GM19328 (cell line): ENCODE measurements around the gene TAT.

ENCODE experiments used
- ATAC-seq: cut with Tn5 transposase; IDR thresholded peaks from one replicate; pipeline ENCODE4 v1.9.1; 2021; ENCODE audit warnings: mild to moderate bottlenecking, moderate library complexity; ENCODE audit not compliant: unreplicated experiment

TAT gene

DNA sequence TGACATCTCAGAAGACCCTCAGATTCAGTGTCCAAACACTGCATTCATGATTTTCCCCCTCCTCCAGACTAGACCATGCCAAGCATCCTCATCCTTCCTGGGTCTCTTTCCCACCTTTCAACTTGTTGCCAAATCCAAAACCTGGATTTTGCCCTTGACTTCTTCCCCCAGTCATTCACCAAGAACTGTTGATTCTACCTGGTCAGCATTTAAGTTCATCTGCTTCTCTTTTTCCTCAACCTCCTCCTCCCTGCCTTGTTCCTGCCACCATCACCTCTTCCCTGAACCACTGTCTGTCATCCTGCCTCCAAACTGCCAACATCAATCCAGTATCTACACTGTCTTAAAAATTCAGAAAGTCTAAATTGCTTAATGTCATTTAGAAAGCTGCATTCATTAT is 29.7 kb downstream of the TAT start:
- no peak for ATAC-seq

DNA sequence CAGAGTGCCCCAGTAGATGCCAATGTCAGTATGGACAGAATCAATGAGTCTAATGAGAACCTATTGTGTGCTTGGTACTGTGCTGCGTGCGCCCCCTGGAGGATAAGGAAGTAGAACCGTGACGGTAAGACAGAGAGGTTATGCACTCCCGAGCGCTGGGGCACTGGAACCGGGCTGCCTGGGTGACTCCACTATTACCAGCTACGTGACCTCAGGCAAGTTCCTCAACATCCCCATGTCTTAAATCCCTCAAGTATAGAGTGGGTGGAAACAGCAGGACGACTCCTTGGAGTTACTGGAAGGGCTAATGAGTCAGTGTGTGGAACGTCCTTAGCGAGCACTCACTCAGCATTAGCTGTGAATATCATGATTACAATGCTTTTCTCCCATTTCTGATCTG is 34.5 kb downstream of the TAT start:
- peak; percentile 58 for ATAC-seq

DNA sequence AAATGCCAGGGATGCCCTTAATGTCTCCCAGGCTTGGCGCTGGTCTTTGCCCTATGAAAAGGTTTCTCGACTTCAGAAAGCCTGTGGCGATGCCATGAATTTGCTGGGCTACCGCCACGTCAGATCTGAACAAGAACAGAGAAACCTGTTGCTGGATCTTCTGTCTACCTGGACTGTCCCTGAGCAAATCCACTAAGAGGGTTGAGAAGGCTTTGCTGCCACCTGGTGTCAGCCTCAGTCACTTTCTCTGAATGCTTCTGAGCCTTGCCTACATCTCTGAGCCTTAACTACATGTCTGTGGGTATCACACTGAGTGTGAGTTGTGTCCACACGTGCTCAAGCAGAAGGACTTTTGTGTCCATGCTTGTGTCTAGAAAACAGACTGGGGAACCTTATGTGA is 39.2 kb downstream of the TAT start:
- ATAC-seq = peak; percentile 69

DNA sequence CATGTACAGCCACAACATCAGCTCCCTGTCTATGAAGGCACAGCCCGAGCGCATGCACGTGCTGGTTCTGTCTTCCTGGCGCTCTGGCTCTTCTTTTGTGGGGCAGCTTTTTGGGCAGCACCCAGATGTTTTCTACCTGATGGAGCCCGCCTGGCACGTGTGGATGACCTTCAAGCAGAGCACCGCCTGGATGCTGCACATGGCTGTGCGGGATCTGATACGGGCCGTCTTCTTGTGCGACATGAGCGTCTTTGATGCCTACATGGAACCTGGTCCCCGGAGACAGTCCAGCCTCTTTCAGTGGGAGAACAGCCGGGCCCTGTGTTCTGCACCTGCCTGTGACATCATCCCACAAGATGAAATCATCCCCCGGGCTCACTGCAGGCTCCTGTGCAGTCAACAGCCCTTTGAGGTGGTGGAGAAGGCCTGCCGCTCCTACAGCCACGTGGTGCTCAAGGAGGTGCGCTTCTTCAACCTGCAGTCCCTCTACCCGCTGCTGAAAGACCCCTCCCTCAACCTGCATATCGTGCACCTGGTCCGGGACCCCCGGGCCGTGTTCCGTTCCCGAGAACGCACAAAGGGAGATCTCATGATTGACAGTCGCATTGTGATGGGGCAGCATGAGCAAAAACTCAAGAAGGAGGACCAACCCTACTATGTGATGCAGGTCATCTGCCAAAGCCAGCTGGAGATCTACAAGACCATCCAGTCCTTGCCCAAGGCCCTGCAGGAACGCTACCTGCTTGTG is 40.0 kb downstream of the TAT start:
- ATAC-seq = no peak

DNA sequence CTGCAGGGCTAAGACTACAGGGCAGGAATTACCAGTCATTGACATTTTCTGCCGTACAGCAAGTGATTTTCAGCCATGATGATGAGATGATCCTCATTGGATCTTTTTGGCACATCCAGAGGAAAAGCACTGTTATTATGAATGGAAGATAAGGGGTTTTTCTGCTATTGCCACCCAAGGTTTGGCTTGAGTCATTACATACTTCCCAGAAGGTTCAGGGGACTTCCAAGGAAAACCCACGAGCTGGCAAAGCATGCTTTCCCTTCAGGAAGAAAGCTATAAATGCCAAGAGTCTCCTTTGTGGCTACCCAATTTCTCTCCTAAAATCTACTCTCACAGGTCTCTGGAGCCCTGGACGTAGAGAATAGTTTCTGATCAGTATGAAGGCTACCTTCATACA is 44.5 kb downstream of the TAT start:
- no peak for ATAC-seq

DNA sequence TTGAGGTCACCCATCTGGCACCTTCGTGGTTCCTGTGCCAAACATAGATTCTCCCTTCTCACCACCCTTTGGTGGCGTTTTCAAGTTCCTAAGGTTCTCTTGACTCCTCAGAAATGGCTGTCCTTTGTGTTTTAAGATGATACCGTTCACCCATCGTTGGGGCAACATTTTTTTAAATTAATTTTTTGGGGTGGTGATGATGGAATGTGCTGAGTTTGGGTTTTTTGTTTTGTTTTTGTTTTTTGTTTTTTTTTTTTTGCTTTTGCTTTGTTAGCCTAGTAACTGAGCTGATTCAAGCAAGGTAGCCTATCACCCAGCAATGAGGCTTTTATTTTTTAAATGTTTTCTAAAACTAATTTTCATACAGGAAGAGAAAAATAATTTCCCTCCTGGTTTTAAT is 48.0 kb downstream of the TAT start:
- ATAC-seq = no peak

DNA sequence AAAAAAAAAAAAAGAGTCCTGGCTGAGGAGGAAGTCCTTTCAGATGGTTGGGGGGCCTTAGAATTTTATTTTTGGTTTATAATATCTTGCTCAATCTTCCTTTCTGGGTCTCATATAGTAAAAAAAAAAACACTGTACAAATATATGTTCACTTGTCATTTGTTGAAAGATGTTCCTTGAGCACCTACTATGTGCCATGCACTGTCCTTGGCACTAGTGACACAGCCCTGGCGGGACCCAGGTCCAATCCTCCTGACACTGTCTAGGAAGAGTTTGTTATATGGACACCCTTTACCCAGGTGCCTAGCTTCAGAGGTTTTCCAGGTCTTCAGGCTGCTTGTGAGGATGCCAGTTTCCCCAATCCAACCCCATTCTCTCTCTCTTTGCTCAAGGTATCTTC is 48.6 kb downstream of the TAT start:
- no peak for ATAC-seq

DNA sequence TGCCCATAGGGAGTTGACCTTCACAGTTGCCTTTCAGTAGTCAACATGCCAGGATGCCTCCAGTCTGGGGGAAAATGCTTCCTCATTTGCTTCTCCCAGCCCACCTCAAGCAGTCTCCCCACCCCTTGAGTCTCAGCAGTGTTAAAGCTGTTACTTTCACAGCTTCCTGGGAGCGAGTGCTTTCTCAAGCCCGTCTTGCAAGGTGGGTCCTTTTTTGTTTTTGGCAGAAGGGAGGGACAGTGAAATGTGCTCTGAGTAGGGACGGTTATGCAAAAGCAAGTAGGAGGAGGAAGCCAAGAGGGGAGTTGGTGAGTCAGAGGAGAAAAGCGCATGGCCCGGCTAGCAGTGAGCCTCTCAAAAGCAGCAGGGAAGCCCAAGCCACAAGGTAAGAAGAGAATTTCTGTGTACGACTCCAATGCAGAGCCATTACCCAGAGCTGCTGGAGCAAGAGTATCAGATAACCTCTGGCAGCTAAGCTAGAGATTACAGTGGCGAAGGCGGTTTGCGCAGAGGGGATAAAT is 50.7 kb downstream of the TAT start, which contains the start of gene CHST4:
TSS of gene CHST4 (plus strand) at position 316 of the 521 bp plus-strand sequence. CDS start 10,252 bp downstream, outside the sequence.
- no peak for ATAC-seq

DNA sequence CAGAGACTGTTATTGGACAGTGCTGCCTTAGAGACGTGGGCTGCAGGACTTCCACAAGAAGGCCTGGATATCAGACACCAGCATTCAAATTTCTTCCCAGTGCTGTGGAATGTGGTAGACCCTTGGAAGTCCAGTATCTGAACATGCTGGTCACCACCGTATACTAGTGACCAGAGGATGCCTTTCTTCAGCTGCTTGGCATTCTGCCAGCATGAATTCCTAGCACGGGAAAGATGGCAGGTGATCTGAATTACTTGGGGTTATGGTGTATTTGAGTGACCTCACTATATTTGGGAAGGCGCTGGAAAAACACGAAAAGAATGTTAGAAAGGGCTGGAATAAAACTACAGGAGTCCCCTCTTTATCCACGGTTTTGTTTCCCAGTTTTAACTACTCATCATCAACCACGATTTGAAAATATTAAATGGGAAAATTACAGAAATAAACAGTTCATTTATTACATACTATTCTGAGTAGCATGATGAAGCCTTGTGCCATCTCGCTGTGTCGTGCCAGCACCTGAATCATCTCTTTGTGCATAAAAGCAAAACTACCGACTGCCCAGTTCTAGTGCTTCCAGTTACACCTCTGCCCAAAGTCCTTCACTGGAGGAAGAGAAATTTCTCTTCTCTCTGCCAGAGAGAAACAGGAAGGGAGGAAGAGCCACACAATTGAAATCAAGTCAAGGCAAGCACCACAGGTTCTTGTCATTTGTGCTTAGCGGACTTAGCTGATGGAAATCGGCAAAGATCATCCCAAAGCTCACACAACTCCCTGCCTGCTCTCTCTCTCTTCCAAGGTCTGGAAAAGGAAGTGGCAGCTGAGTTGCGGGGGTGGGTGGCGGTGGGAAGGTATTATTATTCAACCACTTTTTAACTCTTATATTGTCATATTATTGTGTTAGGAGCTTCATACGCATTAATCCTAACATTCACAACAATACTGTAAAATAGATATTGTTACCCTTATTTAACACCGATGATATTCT is 52.0 kb downstream of the TAT start:
- ATAC-seq = no peak

DNA sequence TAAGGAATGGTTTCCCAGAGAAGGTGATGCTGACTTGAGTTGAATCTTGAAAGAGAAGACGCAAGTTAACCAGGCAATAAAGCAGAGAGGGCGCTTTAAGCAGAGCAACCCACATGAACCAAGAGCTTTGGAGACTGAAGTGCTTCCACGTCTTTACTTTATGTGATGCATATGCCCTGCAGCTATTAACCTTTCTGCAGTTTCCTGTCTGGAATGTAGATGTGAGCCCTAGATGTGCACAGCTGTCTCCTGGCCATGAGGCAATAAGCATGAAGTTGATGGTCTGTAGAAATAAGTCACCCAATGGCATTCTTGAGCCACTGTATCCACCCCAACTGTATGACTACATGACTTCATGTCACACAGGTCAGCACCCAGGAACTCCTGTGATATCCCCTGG is 56.3 kb downstream of the TAT start:
- no peak for ATAC-seq
